Neutrophil (primary cell): ENCODE results near the gene KYAT1.
"Not testable (repeated sequence)": the region's sequence is repeated elsewhere in the genome, so short reads cannot be mapped to it uniquely, and the experiment has no call there.

ENCODE experiments used
- H3K27ac ChIP-seq: fragments of 200-600 bp; sonication (generic); 2 replicates; pipeline ENCODE4 v1.5.1; 2016; ENCODE audit warnings: mild to moderate bottlenecking, moderate library complexity
- H3K27me3 ChIP-seq: fragments of 200-600 bp; sonication (generic); 2 replicates; pipeline ENCODE4 v1.6.0; 2016; ENCODE audit warnings: mild to moderate bottlenecking
- H3K36me3 ChIP-seq: fragments of 200-600 bp; sonication (generic); 2 replicates; pipeline ENCODE4 v1.5.1; 2017
- H3K4me1 ChIP-seq, 2 experiments: fragments of 200-600 bp in 1 of 2; sonication (generic) in 1 of 2; 1 replicate in 1 of 2; 2 replicates in 1 of 2; pipeline versions ENCODE4 v1.5.1 to v1.6.1; 2013 to 2016; ENCODE audit warnings: low read depth in 1 of 2, low read length in 1 of 2, mild to moderate bottlenecking in 1 of 2, moderate library complexity in 1 of 2; ENCODE audit not compliant: control insufficient read depth in 1 of 2, insufficient read depth in 1 of 2
- H3K4me3 ChIP-seq, 2 experiments: fragments of 200-600 bp in 1 of 2; sonication (generic) in 1 of 2; 1 replicate in 1 of 2; 2 replicates in 1 of 2; pipeline ENCODE4 v1.5.1; 2013 to 2016; ENCODE audit warnings: low read depth in 1 of 2, low read length in 1 of 2, mild to moderate bottlenecking in 1 of 2, moderate library complexity in 1 of 2
- H3K9me3 ChIP-seq: fragments of 200-600 bp; sonication (generic); 2 replicates; pipeline ENCODE4 v1.5.1; 2016
- CTCF ChIP-seq: fragments of 200-600 bp; sonication (generic); IDR thresholded peaks from 2 replicates; pipeline ENCODE4 v1.5.1; 2016; ENCODE audit warnings: antibody characterized with exemption

Gene KYAT1

GRCh38 chr9:128808543-128808942, 73.2 kb downstream of the KYAT1 start:
- Histone ChIP-seq H3K9me3 (no peaks in the 10 kb centered on the region), H3K27ac (no peak overlapping the region), H3K27me3 (no peaks in the 10 kb centered on the region), H3K36me3 (peaks cover 59% of the 10 kb centered on the region), H3K4me1 (no peaks in the 10 kb centered on the region), H3K4me3 (no peak overlapping the region)
- TF ChIP-seq CTCF: no peak

GRCh38 chr9:128807827-128808226, 73.9 kb downstream of the KYAT1 start:
- H3K27ac ChIP-seq: no peak overlapping the region
- peaks cover 67% of the 10 kb centered on the region for H3K36me3 ChIP-seq
- no peaks in the 10 kb centered on the region for H3K4me1 ChIP-seq
- H3K9me3 ChIP-seq: no peaks in the 10 kb centered on the region
- no peak overlapping the region for H3K4me3 ChIP-seq
- no peaks in the 10 kb centered on the region for H3K27me3 ChIP-seq
- no peak for TF ChIP-seq CTCF

DNA sequence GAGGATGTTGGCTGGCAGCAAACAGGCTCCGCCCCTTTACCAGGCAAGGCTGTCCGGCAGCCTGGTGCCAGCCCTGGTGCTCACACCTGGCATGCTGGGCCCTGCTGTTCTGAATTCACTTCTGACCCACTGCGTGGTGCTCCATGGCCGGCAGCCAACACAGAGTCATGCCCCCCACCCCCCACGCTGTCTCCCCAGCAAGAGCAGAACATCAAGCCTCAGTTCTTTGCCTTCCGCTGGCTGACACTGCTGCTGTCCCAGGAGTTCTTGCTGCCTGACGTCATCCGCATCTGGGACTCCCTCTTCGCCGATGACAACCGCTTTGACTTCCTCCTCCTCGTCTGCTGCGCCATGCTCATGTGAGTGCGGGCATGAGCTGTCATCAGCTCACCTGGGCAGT, 76.1 kb downstream of the KYAT1 start:
- no peak overlapping the region for H3K27ac ChIP-seq
- H3K36me3 ChIP-seq: peaks cover 87% of the 10 kb centered on the region
- H3K4me1 ChIP-seq: no peaks in the 10 kb centered on the region
- TF ChIP-seq CTCF: no peak
- H3K27me3 ChIP-seq: no peaks in the 10 kb centered on the region
- no peak overlapping the region for H3K4me3 ChIP-seq
- no peaks in the 10 kb centered on the region for H3K9me3 ChIP-seq

DNA sequence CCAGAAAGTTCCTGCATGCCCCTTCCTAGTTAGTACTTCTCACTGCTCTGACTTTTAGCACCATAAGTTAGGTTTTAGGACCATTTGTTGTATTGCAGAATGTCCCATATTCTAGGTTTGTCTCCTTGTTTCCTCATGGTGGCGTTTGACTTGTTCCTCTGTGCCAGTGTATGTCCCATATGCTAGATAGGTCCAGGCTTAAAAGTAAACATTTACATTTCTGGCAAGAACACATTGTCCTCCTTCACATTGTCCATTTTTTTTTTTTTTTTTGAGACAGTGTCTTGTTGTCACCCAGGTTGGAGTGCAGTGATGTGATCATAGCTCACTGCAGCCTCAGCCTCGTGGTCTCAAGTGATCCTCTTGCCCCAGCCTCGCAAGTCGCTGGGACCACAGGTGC, 79.3 kb downstream of the KYAT1 start:
- H3K27ac ChIP-seq: no peak overlapping the region
- no peaks in the 10 kb centered on the region for H3K27me3 ChIP-seq
- no peaks in the 10 kb centered on the region for H3K9me3 ChIP-seq
- H3K4me1 ChIP-seq: no peaks in the 10 kb centered on the region
- H3K4me3 ChIP-seq: no peak overlapping the region
- no peak for TF ChIP-seq CTCF
- peaks cover 97% of the 10 kb centered on the region for H3K36me3 ChIP-seq

GRCh38 chr9:128800061-128800460, 81.7 kb downstream of the KYAT1 start:
- no peak for TF ChIP-seq CTCF
- Histone ChIP-seq H3K27me3 (no peaks in the 10 kb centered on the region), H3K4me3 (no peak overlapping the region), H3K27ac (no peak overlapping the region), H3K4me1 (no peaks in the 10 kb centered on the region), H3K9me3 (no peaks in the 10 kb centered on the region), H3K36me3 (peaks cover 92% of the 10 kb centered on the region)

DNA sequence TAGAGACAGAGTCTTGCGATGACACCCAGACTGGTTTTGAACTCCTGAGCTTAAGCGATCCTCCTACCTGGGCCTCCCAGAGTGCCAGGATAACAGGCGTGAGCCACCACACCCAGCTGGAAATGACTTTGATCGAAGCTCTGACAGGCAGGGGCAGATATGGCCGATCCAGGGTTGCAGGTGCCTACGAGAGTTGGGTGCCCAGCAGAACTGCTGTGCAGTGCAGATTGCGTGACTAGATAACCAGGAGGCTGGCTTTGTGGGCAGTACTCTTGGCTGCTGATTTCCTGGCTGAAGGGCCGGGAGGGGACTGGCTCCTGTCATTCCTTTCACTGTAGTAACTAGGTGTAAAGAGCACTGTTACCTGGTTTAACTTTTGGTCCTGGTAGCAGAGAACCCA, 82.9 kb downstream of the KYAT1 start:
- no peaks in the 10 kb centered on the region for H3K9me3 ChIP-seq
- peaks cover 92% of the 10 kb centered on the region for H3K36me3 ChIP-seq
- no peaks in the 10 kb centered on the region for H3K4me1 ChIP-seq
- H3K4me3 ChIP-seq: no peak overlapping the region
- TF ChIP-seq CTCF: no peak
- H3K27ac ChIP-seq: no peak overlapping the region
- no peaks in the 10 kb centered on the region for H3K27me3 ChIP-seq

DNA sequence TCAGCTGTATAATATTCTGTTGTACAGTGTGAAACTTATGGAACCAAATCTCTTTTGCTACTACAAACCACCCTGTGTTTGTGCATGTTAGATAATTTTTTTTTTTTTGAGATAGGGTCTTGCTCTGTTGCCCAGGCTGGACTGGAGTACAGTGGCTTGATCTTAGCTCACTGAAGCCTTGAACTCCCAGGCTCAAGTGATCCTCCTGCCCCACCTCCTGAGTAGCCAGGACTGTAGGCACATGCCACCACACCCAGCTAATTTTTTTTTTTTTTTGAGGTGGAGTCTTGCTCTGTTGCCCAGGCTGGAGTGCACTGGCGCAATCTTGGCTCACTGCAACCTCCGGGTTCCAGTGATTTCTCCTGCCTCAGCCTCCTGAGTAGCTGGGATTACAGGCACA, 86.8 kb downstream of the KYAT1 start:
- peaks cover 89% of the 10 kb centered on the region for H3K36me3 ChIP-seq
- not testable (repeated sequence) for H3K4me3 ChIP-seq, H3K27ac ChIP-seq, H3K4me1 ChIP-seq, H3K27me3 ChIP-seq, H3K9me3 ChIP-seq
